ENCODE data around the gene GSDME. TPM values are rescaled to one million over a fixed set of nuclear protein-coding genes. Genes with fewer than 3 reads are reported as not detected.

The GSDME gene
- total RNA-seq, 1 experiment from 2014 or later, result 5.5 TPM

DNA sequence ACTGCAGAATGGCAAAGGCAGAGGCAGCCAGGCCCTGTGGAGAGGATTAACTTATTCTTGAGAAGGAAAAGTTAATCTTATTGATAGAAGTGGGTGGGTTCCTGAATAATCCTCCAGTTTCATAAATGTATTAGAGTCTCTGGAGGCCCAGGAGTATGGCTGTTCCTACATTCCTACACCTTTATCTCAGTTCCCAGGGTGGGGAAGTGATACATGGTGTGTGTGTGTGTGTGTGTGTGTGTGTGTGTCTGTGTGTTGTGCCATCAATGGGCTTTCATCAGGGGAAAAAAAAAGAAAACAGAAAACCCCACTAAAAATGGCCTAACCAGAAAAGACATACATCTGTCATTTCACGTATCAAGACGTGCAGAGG, 22.0 kb upstream of the GSDME start:
- H3K79me1 ChIP-seq (ENCODE audit: insufficient read depth, low read depth, low read length, poor library complexity, severe bottlenecking), result no peaks in the 10 kb centered on the region
- H2BK120ac ChIP-seq (ENCODE audit: low read depth, low read length, poor library complexity, severe bottlenecking), result no peak overlapping the region
- peaks cover 4 to 5% of the 10 kb centered on the region in 2 experiments; a peak in 3 of 4 replicates for H3K4me1 Mint-ChIP-seq
- no peak overlapping the region for H2AK5ac ChIP-seq (ENCODE audit: insufficient read length, low read length)
- no peaks in the 10 kb centered on the region for H3K79me2 ChIP-seq (ENCODE audit: insufficient read depth, low read length)
- no peak overlapping the region for H4K91ac ChIP-seq (ENCODE audit: insufficient read length, low read depth, low read length)
- peaks cover 5 to 8% (median 6%) of the 10 kb centered on the region in 3 experiments; a peak in 6 of 7 replicates for H3K36me3 Mint-ChIP-seq (ENCODE audit: insufficient read depth in 1 of 3, low read depth in 3 of 3)
- H4K5ac ChIP-seq (ENCODE audit: insufficient read length, low read depth, low read length), result no peak overlapping the region
- H3K18ac ChIP-seq (ENCODE audit: insufficient read length, low read depth, low read length), result no peak overlapping the region
- no peak overlapping the region for H2BK20ac ChIP-seq (ENCODE audit: low read depth, low read length, poor library complexity, severe bottlenecking)
- H3K4me3 Mint-ChIP-seq, result no peak overlapping the region
- no peak overlapping the region for H3K9ac ChIP-seq (ENCODE audit: extremely low read depth, insufficient read length, low read length)
- H2BK5ac ChIP-seq (ENCODE audit: insufficient read length, low read length), result no peak overlapping the region
- H3K4ac ChIP-seq (ENCODE audit: low read depth, low read length), result no peak overlapping the region
- TF ChIP-seq, protein P1, sequence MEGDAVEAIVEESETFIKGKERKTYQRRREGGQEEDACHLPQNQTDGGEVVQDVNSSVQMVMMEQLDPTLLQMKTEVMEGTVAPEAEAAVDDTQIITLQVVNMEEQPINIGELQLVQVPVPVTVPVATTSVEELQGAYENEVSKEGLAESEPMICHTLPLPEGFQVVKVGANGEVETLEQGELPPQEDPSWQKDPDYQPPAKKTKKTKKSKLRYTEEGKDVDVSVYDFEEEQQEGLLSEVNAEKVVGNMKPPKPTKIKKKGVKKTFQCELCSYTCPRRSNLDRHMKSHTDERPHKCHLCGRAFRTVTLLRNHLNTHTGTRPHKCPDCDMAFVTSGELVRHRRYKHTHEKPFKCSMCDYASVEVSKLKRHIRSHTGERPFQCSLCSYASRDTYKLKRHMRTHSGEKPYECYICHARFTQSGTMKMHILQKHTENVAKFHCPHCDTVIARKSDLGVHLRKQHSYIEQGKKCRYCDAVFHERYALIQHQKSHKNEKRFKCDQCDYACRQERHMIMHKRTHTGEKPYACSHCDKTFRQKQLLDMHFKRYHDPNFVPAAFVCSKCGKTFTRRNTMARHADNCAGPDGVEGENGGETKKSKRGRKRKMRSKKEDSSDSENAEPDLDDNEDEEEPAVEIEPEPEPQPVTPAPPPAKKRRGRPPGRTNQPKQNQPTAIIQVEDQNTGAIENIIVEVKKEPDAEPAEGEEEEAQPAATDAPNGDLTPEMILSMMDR (conservative IDR thresholded peaks at IDR 0.05), result no peak
- H3K9me3 Mint-ChIP-seq, result peaks cover 8 to 15% of the 10 kb centered on the region in 2 experiments
- H3K27ac ChIP-seq (ENCODE audit: insufficient read length, low read depth, low read length), result no peak overlapping the region
- H2BK12ac ChIP-seq (ENCODE audit: insufficient read length, low read depth, low read length), result no peak overlapping the region
- H3K27me3 Mint-ChIP-seq (ENCODE audit: low read depth), result no peaks in the 10 kb centered on the region; the same call in 1 of the 2 replicates
- H3K23ac ChIP-seq (ENCODE audit: insufficient read length, low read depth, low read length), result no peak overlapping the region
- H4K8ac ChIP-seq (replicated peaks; ENCODE audit: insufficient read length, low read depth, low read length), result no peak overlapping the region
- no peak overlapping the region for H2AFZ ChIP-seq (ENCODE audit: low read length)
- no peak overlapping the region for H3T11ph ChIP-seq (ENCODE audit: low read length)
- H3K4me1 ChIP-seq (ENCODE audit: insufficient read depth, low read length), result peaks cover 3% of the 10 kb centered on the region; the same call in 1 of the 2 replicates
- H3K27ac Mint-ChIP-seq, result no peak overlapping the region
- H3K23me2 ChIP-seq (ENCODE audit: insufficient read length, low read depth, low read length, poor library complexity, severe bottlenecking), result no peaks in the 10 kb centered on the region
- DNase-seq, result no peak
- no peaks in the 10 kb centered on the region for H4K20me1 ChIP-seq (ENCODE audit: control insufficient read depth, insufficient read depth, insufficient read length)
- no peaks in the 10 kb centered on the region for H3K27me3 ChIP-seq (ENCODE audit: insufficient read depth, low read length)
- H3K56ac ChIP-seq (ENCODE audit: insufficient read length, low read depth, low read length), result no peak overlapping the region
- no peak overlapping the region for H3K4me2 ChIP-seq (ENCODE audit: insufficient read depth, insufficient read length, low read length)
- WGBS (ENCODE audit: extremely low coverage, insufficient read length, low lambda C conversion rate), result no CpG with 5 or more reads among the region's 2 CpGs
- H3K9me3 ChIP-seq (ENCODE audit: control insufficient read depth, low read depth, low read length), result no peaks in the 10 kb centered on the region
- no peak overlapping the region for H3K14ac ChIP-seq (ENCODE audit: insufficient read depth, low read length)
- H2BK15ac ChIP-seq (ENCODE audit: low read depth, low read length), result no peak overlapping the region

Data from H9 (cell line).